KOPT-K1 (cell line): ENCODE results near the gene DROSHA.

Source experiments
- H3K27ac ChIP-seq: fragments of 200-600 bp; sonication (generic); 2 replicates; pipeline ENCODE4 v1.5.1; 2016; ENCODE audit warnings: antibody characterized with exemption, mild to moderate bottlenecking, low read depth, low read length; ENCODE audit not compliant: poor library complexity, severe bottlenecking
- H3K36me3 ChIP-seq: fragments of 200-600 bp; sonication (generic); 2 replicates; pipeline ENCODE4 v1.5.1; 2017; ENCODE audit warnings: antibody characterized with exemption, mild to moderate bottlenecking, low read length, moderate library complexity; ENCODE audit not compliant: insufficient read depth
- H3K9me3 ChIP-seq: fragments of 200-600 bp; sonication (generic); 2 replicates; pipeline ENCODE4 v1.5.1; 2017; ENCODE audit warnings: antibody characterized with exemption, low read length, mild to moderate bottlenecking; ENCODE audit not compliant: insufficient read depth, poor library complexity, severe bottlenecking

DROSHA gene

DNA sequence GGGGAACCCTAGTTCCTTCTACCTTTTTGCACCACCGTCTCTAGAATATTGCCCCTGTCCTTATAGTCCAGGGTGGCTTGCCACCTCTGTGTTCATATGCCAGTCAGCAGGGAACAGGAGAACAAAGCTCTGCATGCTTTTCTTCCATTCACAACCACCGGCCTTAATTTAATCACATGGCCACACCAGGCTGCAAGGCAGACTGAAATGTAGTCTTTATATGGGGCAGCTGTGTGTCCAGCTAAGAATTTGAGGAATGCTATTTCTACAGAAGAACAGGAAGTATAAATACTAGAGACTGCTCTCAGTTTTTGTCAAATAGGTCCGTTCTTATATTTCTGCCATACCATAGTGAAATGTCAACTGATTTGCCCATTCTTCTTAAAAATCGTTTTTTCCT is 6.0 kb upstream of the DROSHA start:
- Histone ChIP-seq H3K27ac (no peak overlapping the region), H3K9me3 (no peaks in the 10 kb centered on the region), H3K36me3 (peaks cover 91% of the 10 kb centered on the region)

DNA sequence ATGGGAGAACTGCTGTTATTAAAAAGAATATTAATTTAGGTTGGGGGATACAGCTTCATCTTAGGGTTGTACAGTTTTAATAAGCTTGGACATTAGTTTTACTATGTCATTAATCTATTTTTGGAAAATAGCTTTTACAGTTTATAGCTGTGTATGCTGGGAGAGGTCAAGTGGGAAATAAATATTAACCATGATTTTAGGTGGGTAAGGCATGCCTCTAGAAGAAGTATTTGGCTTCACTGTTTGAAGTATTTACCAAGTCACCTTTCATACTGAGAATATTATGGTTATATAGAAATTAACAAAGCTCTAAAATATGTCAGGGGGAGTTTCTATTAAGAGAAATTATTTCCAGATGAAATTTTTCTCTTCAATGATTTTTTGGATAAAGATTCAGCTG is 5.5 kb upstream of the DROSHA start:
- peaks cover 86% of the 10 kb centered on the region for H3K36me3 ChIP-seq
- H3K9me3 ChIP-seq = no peaks in the 10 kb centered on the region
- H3K27ac ChIP-seq = no peak overlapping the region

DNA sequence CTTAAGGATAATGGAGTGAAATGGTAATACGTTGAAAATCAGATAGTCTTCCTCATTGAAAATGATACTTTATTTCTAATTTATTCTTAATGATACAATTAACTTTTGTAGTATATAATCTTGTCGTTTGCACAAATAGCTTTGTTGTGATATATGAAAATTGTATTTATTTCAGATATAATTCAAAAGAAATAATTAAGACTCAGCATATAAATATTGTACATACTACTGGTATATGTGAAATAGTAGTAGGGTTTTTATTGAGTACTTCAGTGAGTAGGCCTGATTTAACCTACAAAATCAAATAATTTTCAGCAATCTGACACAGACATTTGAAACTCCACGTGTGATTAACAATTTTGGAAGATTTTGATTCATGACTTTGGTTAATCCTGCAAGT is 5.0 kb upstream of the DROSHA start:
- H3K36me3 ChIP-seq = peaks cover 82% of the 10 kb centered on the region
- no peaks in the 10 kb centered on the region for H3K9me3 ChIP-seq
- no peak overlapping the region for H3K27ac ChIP-seq

DNA sequence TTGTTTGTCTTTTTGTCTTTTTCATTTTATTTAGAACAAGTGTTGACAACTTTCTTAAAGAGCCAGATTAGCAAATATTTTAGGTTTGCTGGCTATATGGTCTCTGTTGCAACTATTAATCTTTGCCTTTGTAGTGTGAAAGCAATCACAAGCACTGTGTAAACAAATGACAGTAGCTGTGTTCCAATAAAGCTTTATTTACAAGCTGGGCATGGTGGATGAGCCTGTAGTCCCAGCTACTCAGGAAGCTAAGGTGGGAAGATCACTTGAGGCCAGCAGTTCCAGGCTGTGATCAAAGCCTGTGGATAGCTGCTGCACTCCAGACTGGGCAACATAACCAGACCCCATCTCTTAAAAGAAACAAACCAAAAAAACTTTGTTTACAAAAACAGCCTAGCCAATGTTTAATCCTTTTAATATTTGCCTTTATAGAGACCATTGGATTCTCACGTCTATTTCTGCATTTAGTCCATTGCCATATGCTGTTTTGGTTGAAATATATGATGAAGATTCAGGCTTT is 2.7 kb upstream of the DROSHA start:
- no peaks in the 10 kb centered on the region for H3K9me3 ChIP-seq
- H3K36me3 ChIP-seq = peaks cover 67% of the 10 kb centered on the region

DNA sequence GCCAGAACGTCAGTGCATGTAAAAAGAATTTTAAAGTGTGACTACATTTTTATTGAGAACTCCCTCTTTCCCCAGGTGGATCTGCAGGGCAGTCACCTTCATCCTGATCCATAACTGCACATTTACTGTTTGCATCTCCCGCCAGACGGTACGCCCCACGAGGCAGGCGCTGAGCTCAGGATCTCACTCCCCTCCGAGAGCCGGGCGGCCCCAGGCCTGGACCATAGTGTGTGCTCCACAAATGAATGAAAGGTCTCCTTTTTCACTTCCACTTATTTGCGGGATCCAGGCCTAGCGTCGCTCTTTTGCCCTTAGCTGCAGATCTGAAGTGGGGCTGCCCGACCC is 378 bp downstream of the DROSHA start:
- Histone ChIP-seq H3K27ac (peak overlapping the region; percentile 66), H3K9me3 (no peaks in the 10 kb centered on the region), H3K36me3 (peaks cover 67% of the 10 kb centered on the region)

More for the DNA sequence above, 2.7 kb upstream of the DROSHA start:
- no peak overlapping the region for H3K27ac ChIP-seq

DNA sequence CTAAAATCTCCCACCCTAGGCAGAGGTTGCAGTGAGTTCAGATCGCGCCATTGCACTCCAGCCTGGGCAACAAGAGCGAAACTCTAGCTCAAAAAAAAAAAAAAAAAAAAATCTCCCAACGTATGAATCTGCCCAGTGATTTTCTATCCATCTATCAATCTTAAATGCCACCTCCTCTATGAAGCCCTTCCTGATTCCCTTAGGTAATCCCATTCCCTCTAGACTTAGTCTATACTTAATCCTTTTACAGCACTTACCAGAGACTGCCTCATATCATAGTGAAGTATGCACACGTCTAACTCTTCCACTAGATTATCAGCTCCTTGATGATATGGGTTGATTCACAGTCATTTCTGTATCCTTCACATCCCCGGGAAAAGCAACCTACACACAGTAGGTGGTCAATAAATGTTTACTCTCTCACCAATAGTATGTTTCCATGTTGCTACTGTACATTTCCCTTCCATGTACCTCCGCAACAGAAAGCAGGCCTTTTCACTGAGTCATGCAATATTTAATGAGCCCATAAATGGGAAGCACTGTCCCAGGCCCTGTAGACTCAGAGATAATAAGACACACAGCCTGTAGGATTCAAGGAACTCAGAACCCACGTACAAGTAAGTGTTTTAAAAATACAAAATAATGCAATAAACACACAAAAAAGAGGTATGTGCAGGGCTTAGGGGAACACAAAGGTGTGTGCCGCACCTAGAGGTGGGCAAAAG is 1.2 kb downstream of the DROSHA start:
- H3K36me3 ChIP-seq = peaks cover 68% of the 10 kb centered on the region
- no peaks in the 10 kb centered on the region for H3K9me3 ChIP-seq
- H3K27ac ChIP-seq = peak overlapping the region; percentile 66

DNA sequence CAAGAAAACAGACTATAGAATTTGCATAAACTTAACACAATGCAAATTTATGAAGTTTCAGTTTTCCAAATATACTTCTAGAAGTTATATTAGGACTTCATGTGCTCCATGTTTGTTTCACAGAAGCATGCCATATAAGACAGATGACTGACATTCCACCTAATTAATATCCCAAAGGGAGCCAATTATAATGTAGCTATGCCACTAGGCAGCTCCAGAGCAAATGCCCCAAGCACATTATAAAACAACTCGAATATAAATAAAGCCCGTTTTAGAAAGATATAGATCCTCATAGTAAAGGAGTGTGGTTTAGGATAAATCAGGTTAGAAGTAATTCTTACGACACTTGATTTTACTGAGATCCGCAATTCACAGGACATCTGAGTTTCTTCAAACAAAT is 8.9 kb downstream of the DROSHA start:
- Histone ChIP-seq H3K36me3 (peaks cover 97% of the 10 kb centered on the region), H3K9me3 (no peaks in the 10 kb centered on the region), H3K27ac (no peak overlapping the region)

DNA sequence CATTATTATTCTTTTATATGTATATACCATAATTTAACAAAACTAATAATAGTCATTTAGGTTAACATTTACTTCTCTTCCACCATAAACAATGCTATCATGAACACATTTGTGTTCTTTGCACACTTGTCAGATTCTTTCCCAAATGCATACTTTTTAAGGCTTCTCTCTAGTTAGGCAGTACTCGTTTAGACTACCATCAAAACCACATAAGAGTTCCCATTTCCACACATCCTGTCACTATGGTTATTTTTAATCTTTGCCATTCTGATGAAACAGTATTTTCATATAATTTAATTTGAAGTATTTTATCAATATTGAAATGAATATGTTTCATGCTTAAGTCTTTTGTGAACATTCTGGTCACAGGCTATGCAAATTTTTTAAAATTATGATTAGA is 15.1 kb downstream of the DROSHA start:
- no peak overlapping the region for H3K27ac ChIP-seq
- H3K36me3 ChIP-seq = peaks cover 87% of the 10 kb centered on the region
- H3K9me3 ChIP-seq = no peaks in the 10 kb centered on the region

DNA sequence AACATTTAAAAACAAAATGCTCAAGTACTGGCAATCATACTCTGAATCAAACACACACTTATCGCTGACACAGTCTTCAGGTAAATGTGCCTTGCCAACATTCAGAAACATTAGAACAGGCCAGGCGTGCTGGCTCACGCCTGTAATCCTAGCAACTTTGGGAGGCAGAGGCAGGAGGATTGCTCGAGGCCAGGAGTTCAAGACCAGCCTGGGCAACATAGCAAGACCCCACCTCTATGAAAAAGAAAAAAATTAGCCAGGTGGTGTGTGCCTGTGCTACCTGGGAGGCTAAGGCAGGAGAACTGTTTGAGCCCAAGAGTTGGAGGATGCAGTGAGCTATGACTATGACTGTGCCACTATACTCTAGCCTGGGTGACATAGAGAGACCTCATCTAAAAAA is 20.6 kb downstream of the DROSHA start:
- Histone ChIP-seq H3K36me3 (peaks cover 98% of the 10 kb centered on the region), H3K27ac (no peak overlapping the region), H3K9me3 (no peaks in the 10 kb centered on the region)

DNA sequence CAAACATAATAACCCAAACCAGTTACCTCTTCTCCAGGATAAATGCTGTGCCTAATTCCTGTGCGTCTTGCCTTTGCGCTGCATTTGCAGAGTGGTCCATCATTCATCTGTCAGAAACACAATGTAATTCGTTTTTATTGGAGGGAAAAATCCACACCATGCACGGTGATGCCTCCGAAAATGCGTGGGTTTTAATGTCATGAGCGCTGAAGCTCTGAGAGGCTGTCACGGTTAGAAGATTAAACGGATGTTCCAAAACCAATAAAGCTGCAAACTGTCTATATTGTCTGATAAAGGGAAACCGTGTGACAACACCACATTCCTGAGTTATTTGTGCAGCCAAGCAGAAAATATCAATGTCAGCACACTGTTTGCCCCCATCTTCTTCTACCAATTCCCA is 27.4 kb downstream of the DROSHA start:
- peaks cover 98% of the 10 kb centered on the region for H3K36me3 ChIP-seq
- no peak overlapping the region for H3K27ac ChIP-seq
- H3K9me3 ChIP-seq = no peaks in the 10 kb centered on the region

DNA sequence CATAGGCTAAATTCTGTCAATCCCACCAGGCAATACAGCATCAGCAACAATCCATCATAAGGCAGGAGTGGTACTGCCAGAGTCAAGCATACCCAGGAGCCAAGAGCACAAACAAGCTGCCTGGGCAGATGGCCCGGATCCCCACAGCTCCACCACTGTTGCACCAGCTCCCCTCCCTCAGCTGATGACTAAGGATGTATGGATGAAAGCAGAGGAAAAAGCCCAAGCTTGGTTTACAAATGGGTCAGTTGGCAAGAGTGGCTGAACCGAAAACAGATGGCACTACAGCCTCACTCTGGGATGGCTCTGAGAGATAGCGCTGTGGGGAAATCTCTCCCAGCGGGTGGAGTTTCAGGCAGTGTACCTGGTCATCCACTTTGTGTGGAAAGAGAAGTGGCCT is 29.4 kb downstream of the DROSHA start:
- H3K27ac ChIP-seq = no peak overlapping the region
- H3K36me3 ChIP-seq = peaks cover 99% of the 10 kb centered on the region
- no peaks in the 10 kb centered on the region for H3K9me3 ChIP-seq

DNA sequence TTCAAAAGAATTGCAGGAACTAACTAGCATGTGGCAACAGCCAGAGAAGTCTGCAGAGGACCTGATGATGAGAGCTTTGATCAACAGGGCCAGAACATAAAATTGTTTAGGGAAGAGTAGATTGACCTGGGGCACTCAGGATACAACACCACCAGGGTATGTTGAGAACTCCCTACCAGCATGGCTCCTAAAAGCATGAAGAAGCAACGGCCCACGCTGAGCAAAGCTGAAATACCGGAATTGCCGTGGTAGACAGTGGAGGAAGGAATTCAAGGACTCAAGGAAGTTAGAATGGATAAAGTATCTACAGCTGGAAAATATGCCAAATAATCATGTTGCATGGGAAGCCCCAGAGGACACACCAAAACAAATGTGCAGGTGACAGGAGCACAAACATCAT is 31.6 kb downstream of the DROSHA start:
- peaks cover 100% of the 10 kb centered on the region for H3K36me3 ChIP-seq
- H3K9me3 ChIP-seq = no peaks in the 10 kb centered on the region
- H3K27ac ChIP-seq = no peak overlapping the region

DNA sequence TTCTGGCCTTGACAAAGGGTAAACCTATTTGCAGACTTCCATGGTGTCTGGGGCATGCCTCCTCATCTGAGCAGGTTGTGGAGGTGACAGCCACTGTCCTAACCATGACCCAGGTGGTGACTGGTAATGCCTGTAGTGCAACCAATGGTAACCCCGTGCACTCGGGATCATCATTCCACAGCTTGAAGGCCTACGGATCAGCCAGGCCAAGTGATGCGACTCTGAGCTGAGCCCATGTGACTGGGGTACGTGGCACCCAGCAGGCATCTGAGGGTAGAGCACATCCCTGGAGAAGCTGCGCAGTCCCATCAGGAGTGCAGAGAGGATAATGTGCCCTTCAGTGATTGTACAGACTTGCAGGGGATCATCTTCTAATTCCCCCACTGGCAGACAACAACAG is 35.0 kb downstream of the DROSHA start:
- Histone ChIP-seq H3K27ac (no peak overlapping the region), H3K36me3 (peaks cover 100% of the 10 kb centered on the region), H3K9me3 (no peaks in the 10 kb centered on the region)

DNA sequence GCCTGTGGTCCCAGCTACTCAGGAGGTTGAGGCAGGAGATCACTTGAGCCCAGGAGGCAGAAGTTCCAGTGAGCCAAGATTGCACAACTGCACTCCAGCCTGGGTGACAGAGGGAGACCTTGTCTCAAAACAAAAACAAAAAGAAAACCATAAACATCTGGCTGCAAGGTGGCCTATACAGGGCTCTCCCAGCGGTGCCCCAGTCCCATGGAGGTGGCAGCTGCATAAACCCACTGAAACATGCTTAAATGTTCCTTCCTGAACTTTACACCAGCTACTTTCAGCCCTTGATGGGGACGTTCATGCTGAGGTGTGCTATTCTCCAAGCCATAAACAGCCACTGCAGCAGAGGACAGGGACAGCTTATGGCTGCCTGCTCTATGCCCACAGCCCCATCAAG is 35.6 kb downstream of the DROSHA start:
- Histone ChIP-seq H3K27ac (no peak overlapping the region), H3K36me3 (peaks cover 100% of the 10 kb centered on the region), H3K9me3 (no peaks in the 10 kb centered on the region)

DNA sequence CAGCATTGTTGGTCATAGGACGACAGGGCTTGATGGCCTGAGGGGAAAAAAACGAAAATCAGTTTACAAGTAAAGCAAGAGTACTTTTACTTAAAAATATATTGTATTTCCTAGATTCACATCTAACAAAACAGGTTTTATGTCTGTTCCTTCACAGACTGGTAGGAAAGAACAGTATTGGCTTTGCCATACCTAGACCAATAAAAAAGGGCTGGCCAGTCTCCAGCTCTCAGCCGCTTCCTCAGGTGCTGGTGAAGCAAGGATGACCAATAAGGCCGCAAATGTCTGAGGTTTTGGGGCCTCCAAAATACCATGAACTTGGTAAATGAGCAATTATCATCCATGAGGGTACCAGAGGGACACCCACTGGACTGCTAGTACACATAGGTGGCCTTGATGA is 36.6 kb downstream of the DROSHA start:
- Histone ChIP-seq H3K36me3 (peaks cover 100% of the 10 kb centered on the region), H3K9me3 (no peaks in the 10 kb centered on the region), H3K27ac (no peak overlapping the region)

DNA sequence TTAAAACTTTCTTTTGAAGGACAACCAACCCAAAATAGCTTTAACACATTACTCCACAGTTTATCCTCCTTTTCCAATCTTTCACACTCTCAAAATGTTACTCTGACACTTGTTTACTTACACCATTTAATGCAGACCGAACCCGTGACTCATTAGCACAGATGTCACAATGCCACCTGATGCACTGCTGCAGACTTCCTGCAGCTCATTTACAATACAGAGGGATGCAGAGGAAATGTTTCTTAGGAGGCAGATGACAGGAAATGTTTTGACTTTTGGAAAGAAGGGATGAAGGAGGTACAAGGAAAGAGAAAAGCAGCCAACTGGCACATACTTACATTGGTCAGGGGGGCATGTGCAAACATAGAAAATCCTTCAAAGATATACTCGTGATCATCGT is 39.0 kb downstream of the DROSHA start:
- H3K9me3 ChIP-seq = no peaks in the 10 kb centered on the region
- no peak overlapping the region for H3K27ac ChIP-seq
- peaks cover 100% of the 10 kb centered on the region for H3K36me3 ChIP-seq
